HG02973 (cell line): ENCODE results near the gene SDHAF2.
"Not testable (repeated sequence)": the region's sequence is repeated elsewhere in the genome, so short reads cannot be mapped to it uniquely, and the experiment has no call there.

Experiments used
- ATAC-seq: cut with Tn5 transposase; IDR thresholded peaks from one replicate; pipeline ENCODE4 v1.9.1; 2021; ENCODE audit warnings: moderate library complexity; ENCODE audit not compliant: unreplicated experiment

Gene SDHAF2

DNA sequence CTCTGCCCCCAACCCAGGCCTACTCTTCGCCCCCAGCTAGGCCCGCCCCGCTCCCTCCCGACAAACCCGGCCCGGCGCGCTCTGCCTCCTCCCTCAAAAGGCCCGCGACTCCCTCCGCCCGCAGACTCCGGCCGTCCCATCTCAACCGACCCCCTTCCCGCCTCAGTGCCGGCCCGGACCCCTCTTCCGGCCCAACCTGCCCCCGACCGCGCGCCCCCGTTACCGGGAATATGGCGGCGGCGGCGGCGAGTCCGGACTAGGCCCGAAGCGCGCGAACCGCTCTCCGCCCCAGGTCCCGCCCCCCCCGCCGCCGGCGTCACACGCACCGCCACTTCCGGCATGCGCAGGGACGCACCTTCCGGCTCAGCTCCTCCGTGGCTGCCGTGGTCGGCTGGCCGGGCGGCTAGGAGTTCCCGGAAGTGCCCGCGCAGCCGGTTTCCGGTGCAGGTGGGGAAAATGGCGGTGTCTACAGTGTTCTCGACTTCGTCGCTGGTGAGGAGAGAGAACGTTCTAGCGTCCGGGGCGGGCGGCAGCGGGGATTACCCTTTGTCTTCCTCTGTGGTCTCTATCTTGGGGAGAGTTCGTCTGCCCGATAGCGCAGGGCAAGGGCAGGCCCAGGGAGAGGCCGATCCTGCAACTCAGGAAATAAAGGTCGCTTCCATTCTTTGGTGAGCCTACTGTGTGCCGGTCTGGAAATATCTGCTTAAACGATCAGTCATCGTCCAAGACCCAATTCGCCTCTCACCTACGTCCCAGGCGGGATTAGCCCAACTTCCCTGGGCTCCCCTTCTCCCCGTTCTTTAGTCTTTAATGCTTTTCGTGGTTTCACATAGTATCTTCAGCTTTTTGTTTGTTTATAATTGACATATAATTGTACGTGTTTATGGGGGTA is at the start of gene SDHAF2, which contains the start of gene CPSF7:
TSS of gene SDHAF2 (plus strand) at position 434 of the 892 bp plus-strand sequence. CDS start at position 457, 23 bp downstream.
TSS of gene CPSF7 (minus strand) at position 285 of the 892 bp plus-strand sequence. CDS start 740 bp downstream, outside the sequence.
- peak; percentile 78 for ATAC-seq

DNA sequence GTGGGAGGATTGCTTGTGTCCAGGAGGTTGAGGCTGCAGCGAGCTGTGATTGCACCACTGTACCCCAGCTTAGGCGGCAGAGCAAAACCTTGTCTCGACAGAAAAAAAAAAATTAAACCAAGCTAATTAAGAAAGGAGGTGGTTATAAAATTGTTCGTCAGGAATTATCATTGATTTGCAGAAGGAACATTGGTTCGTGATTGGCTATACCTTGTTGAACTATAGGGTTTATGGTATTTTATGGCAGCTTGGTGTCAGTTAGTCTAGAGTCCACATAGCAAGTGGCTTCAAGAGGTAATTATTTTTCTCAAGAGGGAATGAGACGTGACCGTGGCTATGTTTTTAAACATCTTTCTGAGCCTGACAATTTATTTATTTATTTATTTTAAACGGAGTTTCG is 49.0 kb upstream of the SDHAF2 start:
- no peak for ATAC-seq

DNA sequence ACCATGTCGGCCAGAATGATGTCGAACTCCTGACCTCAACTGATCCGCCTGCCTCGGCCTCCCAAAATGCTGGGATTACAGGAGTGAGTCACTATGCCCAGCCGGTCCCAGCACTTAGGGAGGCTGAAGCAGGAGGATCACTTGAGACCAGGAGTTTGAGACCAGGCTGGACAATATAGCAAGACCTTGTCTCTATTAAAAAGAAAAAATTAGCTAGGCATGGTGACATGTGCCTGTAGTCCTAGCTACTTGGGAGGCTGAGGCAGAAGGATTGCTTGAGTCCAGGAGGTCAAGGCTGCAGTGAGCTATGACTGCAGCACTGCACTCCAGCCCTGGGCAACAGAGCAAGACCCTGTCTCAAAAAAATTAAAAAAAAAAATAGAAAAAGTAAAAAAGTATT is 46.1 kb upstream of the SDHAF2 start:
- ATAC-seq = not testable (repeated sequence)

DNA sequence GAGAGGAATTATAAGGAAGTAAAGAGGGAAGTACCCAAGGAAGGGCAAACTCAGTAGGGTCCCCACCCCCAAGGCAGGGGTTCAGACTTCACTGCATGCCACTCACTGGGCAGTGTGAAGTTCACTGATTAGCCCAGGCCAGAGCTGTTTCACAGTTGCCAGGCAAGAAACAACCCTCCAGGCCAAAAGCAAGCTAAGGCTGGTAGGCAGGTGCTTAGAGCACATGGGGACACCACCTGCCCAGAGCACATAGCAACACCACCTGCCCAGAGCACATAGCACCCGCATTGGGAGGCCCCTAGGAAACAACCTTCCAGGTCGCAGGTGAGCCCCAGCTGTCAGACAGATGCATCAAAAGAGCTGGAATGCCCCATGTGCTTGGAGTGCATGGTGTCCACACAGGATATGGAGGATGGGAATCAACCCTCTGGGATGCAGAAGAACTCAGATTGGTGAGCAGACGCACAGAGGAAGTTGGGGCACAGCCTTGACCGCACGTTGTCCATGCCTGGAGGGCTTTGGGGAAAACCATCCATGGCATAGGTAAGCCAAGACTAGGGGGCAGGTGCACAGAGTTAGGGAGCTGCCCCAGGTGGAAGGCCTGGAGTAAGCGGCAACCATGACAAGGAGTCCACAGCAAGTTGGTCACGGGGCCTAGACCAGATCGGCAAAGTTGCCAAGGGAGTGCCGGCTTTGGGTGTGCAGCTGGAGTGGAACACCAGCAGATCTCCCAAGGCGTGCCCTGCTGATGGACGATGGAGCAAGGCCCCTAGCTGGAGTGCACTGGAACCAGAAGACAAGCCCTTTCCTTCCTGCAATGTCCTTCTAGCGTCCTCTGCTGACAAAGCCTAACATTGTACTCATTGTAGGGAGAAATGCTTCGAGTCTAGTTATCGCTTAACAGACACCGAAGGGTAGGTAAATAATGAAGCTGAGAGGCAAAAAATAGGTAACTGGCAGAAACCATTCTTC is 45.4 kb upstream of the SDHAF2 start:
- ATAC-seq = no peak

DNA sequence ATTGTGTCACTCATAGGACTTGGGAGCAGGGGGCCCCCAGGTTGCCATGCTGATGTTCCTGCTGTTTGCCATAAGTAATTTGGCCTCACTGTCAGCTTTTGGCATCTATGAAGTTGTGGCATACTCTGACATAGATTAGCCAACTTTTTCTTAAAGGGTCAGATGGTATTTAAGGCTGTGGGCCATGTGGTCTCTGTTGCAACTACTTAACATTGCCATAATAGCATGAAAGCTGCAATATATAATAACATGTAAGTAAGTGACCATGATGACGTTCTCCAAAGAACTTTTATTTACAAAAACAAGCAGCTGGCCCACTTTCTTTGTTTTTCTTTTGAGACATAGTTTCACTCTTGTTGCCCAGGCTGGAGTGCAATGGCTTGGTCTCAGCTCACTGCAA is 39.8 kb upstream of the SDHAF2 start:
- ATAC-seq = no peak

DNA sequence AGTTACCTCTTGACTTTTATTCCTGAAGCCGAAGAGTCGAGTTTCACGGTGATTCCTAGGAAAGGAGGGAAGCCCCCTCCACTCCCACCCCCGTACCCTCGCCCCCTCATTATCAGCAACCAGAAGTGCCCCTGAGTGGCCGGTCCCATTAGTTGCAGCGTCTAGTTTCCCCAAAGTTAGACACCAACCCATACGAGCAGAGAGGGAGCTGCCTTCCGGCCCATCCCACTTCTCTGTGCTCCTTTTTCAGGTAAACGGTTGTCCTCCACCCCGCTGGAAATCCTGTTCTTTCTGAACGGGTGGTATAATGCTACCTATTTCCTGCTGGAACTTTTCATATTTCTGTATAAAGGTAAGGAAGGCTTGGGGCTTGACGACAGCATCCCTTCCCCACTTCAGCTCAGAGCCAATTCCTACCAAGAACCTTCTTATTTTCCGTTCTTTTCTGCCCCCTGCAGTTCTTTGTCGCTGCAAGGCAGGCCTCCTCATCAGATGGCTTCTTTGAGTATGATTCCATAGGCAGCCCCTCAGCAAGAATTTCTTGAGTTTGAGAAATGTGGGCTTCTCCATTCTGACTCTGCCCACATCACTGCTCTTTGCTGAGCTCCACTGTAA is 36.8 kb upstream of the SDHAF2 start:
- ATAC-seq = no peak

DNA sequence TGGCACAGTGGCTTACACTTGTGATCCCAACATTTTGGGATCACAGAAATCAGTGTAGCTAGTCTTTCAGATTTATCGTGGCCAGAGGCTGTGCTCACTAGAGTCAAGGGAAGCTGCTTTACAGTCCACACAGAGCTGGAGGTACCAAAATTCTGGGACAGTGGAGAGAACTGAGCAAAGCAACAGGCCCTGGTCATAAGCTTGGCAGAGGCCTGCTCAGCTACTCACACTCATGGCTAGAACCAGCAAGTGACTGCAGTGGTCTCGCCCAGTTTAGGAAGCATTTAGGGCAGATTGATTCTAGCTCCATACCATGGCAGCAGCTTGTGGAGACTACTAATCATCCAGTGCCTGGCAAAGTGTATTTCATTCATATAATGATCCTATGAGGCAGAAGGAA is 28.8 kb upstream of the SDHAF2 start:
- ATAC-seq = no peak

DNA sequence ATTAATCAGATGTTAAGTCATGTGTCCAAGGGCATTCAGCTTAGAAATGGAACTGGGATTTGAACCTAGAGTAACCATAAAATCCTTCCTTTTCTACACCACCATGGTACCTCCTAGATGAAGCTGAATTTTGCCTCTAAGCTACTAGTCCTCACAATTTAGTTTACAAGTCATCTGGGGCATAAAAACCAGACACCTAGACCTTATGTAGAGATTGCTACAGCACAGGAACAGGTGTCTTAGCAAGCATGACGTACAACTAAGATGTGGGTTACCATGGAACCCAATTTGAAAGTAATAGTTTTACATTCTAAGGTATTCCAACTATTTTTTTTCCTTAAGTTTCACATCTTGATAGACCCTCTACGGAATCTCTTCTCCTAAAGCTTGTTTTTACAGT is 28.4 kb upstream of the SDHAF2 start:
- no peak for ATAC-seq

DNA sequence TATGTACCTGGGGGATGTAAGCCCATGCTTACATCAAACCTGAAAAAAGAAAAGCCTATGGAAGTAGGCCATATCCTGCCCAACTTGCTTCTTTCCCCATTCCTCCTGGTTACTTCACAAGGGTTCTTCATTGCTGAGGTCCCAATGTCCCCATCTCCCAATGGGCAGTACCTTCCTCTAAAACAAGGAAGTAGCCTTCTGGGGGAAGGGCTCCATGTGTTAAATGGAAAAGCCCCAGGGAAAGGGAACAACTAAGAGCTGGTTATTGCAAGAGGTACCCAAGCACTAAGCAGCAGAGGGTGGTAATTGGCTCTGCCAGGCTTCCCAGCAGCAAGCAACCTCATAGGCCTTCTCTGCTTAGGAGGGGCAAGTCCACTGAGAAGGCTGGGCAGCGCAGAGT is 26.3 kb upstream of the SDHAF2 start:
- no peak for ATAC-seq

DNA sequence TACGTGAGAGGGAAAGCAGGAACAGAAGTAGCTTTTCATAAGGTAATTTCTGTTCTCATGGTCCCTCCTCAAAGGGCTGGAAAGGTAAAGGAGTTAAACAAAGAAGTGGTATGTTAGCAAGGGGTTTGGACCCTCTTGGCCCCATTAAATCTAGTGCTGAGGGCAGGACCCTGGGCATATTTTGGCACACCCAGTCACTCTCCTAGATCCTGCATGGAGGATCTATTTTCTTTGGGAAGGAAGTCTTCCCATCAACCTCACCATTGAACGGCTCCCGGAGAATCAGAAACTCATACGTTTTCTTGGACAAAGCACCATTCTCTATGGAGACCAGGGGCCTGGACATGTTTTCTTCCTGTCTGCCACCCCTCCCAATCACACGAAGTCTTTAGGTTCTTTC is 25.8 kb upstream of the SDHAF2 start:
- ATAC-seq = no peak

DNA sequence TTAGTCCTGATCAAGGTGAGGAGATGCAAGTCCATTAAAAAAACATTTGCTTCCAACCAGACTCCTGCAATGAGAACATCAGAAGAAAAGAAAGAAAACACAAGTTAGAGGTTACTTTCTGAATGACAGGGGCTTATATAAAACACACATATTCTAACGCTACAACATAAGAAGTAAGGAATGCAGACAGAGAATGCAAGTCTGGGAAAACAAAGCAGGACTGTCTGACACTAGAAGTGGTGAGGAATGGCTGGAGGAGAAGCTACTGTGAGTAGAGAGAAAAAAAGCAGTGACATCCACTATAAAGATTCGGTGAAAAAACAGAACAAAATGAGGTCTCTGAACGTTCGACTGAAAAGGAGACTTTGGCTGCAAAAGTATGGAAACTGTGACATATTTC is 25.3 kb upstream of the SDHAF2 start:
- ATAC-seq = no peak

DNA sequence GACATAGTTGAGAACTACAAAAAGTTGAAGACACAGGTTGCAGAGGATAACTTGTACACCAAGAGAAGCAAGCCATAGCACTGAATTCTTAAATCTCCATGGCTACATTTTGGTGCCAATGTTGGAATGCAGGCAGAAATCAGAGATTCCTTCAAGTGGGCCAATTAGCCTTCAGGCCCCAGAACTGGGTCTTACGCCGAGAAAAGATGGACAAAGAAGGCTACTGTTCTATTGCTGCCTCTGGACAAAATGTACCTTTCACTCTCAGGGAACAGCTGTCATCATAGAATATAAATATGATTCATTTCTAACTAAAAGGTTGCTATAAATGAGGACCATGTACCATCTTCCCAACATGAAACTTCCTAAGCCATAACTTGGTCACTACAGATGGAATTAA is 23.9 kb upstream of the SDHAF2 start:
- ATAC-seq = no peak

DNA sequence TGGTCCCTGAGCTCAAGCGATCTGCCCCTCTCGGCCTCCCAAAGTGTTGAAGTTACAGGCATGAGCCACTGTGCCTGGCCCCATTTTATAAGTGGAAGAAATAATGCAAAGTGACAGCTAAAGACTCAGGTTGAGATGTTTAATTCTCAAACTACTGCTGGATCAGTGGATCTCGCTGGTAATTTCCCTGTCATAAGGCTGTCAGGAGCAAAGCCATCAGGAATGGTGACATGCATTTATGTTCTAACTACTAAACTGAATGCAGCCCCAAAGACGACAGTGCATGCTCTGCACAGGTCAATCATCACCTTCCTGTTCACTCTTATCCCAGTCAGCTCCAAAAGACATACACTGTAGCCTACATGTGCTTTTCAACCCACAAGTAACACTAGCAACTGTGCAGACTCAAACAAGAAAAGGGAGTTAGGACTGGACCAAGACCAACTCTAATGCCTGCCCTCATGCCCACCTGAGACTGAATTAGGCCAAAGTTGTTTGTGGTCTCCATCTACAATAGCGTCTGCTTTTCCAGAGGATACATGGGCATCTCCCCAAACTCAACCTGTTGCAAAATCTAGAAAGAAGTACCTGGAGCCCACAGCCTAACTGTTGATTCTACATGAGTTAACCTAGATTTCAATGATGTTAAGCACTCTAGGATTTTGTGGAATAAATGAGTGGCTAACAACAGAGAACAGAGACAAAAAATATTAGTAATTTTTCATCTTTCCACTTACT is 22.8 kb upstream of the SDHAF2 start:
- no peak for ATAC-seq

DNA sequence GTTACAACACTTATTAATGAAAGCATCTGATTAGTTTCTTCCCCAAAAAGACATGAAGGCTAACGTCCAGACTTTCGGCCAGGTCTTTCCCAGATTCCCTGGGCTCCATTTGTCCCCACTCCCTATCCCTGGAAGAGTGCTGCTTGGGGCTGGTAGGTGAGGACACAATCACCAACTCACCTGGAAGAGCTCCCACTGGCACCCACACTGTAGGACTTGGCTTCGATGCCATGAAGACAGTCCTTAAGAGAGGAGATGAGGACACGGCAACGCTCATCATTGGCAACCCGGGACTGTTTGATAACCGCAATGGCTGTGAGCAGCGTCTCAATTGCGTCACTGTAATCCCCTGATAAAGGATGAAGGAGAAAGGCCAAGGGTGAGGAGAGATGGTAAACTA is 18.3 kb upstream of the SDHAF2 start:
- ATAC-seq = no peak

DNA sequence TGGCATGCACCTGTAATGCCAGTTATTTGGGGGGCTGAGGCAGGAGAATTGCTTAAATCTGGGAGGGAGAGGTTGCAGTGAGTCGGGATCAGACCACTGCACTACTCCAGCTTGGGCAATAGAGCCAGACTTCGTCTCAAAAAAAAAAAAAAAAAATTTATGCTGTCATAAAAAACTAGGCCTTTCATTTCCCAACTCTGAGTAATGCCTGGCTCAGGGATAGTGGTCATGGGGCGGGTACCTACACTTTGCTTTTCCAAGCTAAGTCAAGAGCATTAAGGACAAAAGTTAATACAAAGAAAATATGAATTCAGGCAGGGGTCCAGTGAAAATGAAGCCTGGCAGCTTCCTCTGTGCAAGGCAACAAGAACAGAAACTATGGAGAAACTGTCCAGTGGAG is 16.4 kb upstream of the SDHAF2 start:
- ATAC-seq = no peak

DNA sequence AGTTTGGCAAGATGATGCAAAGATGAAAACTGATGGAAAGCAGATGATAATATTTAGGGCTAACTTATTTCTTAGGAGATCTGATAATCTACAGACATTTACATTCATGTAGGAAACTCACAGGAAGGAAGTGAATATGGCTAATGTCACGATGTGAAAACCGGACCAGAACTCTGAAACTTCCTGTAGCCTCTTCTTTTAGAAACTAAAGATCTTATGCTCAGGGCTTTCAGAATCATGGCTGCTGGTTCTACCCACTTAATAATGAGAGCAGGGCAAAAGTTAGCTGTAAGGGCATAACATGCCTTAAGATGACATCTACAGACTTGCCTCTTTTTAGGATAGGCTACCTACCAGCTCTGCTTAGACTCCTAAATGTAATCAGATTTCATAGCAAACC is 15.4 kb upstream of the SDHAF2 start:
- ATAC-seq = no peak

DNA sequence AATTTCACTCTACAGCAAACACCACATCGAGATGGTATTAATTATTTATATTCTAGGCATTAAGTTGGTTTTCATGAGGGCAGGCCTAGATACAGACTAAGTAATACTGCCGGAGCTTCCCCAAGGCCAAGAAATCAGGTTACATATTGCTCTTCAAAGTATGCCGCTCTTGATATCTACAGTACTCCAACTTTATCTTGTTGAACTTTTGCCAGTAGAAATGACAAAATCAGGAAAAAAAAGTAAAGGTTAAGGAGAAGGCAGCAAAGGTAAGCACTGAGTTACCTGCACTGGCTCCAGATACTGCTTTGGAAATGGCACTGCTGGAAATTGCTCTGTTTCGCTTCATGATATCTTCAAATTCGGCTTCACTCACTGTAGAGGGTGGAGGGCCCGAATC is 14.5 kb upstream of the SDHAF2 start:
- ATAC-seq = no peak

DNA sequence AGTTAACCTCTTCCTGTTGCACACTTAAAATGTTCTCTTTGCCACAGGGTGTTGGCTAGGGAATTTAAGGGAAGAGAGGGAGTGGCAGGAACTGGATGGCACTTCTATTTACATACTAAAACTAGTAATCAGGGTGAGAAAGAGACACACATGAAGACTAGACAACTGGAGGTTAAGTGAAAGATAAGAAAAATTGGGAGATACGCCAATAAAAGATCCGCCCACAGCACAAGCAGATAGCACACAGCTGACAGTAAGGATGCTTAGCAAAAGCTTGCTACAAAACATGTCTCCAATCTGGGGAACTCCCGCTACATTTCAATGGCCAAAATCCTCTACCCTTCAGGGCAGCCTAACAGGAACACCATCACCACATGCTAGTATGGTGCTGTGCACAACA is 13.0 kb upstream of the SDHAF2 start:
- ATAC-seq = no peak

DNA sequence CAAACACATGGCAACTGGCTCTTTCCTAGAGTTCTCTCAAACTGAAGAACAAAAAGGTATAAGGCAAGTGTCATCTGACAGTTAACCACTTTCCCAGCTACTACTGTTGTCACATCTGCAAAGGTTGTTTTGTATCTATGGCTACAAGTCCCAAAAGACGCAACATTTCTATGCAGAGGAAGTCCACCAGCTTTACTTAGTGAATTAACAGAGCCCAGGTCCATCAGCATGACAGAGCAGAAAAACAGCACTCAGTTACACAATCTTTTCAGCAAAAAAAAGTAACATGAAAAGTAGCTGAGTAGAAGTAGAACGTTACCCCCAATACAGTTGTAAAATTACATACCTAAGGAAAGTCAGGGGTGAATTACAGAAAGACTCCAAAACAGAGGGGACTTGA is 12.3 kb upstream of the SDHAF2 start:
- no peak for ATAC-seq

DNA sequence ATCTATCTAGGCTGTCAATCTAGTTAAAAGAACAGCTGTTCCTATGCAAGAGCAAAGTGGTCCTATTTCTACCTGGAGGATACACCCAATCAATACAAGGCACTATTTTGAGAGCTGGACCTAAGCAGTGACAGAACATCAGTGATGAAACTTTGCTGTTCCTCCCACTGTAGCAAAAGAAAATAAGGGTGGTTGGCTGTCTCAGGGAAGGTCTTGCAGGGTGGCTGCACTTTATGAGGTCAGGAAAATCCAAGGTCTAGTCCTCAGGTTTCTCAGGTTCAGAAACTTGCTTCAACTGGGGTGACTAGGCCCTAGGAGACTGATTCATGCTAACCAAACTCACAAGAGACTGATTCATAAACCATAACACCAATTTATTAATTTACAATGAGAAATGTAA is 11.8 kb upstream of the SDHAF2 start:
- no peak for ATAC-seq

DNA sequence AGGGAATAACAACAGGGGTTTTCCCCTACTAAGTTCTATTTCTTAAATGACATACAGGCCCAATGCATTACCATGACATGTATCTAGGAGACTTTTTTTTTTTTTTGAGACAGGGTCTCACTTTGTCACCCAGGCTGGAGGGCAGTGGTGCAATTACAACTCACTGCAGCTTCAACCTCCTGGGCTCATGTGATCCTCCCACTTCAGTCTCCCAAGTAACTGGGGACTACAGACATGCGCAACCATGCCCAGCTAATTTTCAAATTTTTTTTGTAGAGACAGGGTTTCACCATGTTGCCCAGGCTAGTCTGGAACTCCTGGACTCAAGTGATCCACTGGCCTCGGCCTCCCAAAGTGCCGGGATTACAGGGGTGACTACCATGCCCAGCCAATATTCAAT is 7.7 kb upstream of the SDHAF2 start:
- no peak for ATAC-seq
